ENCODE measurements around the gene SPAG16.

Gene SPAG16

GRCh38 chr2:214158851-214159250 is 874.6 kb downstream of the SPAG16 start:
- FAIRE-seq: no peak
- no peak for TF ChIP-seq POLR2A (IDR thresholded peaks at IDR 0.05; ENCODE audit: low read depth, low read length)
- DNase-seq (ENCODE audit: insufficient read length, low spot score): no peak

- no peak for TF ChIP-seq POLR2A (IDR thresholded peaks at IDR 0.05; ENCODE audit: low read depth, low read length)
- FAIRE-seq: no peak
Measured at GRCh38 chr2:214169281-214169680, 885.0 kb downstream of the SPAG16 start.

GRCh38 chr2:214169736-214170135 is 885.5 kb downstream of the SPAG16 start:
- DNase-seq (ENCODE audit: insufficient read length, low spot score) (no peak), FAIRE-seq (no peak)
- no peak for TF ChIP-seq POLR2A (IDR thresholded peaks at IDR 0.05; ENCODE audit: low read depth, low read length)

More at GRCh38 chr2:214169281-214169680, 885.0 kb downstream of the SPAG16 start:
- no peak for DNase-seq (ENCODE audit: insufficient read length, low spot score)

GRCh38 chr2:214174563-214174962 is 890.3 kb downstream of the SPAG16 start:
- TF ChIP-seq POLR2A (IDR thresholded peaks at IDR 0.05; ENCODE audit: low read depth, low read length): no peak
- no peak for DNase-seq (ENCODE audit: insufficient read length, low spot score)
- FAIRE-seq: no peak

GRCh38 chr2:214180071-214180470 is 895.8 kb downstream of the SPAG16 start:
- FAIRE-seq (no peak), DNase-seq (ENCODE audit: insufficient read length, low spot score) (no peak)
- no peak for TF ChIP-seq POLR2A (IDR thresholded peaks at IDR 0.05; ENCODE audit: low read depth, low read length)

GRCh38 chr2:214180686-214181085 is 896.4 kb downstream of the SPAG16 start:
- FAIRE-seq: no peak
- no peak for TF ChIP-seq POLR2A (IDR thresholded peaks at IDR 0.05; ENCODE audit: low read depth, low read length)
- no peak for DNase-seq (ENCODE audit: insufficient read length, low spot score)

GRCh38 chr2:214184461-214184860 is 900.2 kb downstream of the SPAG16 start:
- FAIRE-seq (no peak), DNase-seq (ENCODE audit: insufficient read length, low spot score) (no peak)
- TF ChIP-seq POLR2A (IDR thresholded peaks at IDR 0.05; ENCODE audit: low read depth, low read length): no peak

GRCh38 chr2:214185546-214185945 is 901.3 kb downstream of the SPAG16 start:
- no peak for FAIRE-seq

GRCh38 chr2:214192711-214193110 is 908.4 kb downstream of the SPAG16 start:
- no peak for DNase-seq (ENCODE audit: insufficient read length, low spot score)
- no peak for TF ChIP-seq POLR2A (IDR thresholded peaks at IDR 0.05; ENCODE audit: low read depth, low read length)
- no peak for FAIRE-seq

More at GRCh38 chr2:214185546-214185945, 901.3 kb downstream of the SPAG16 start:
- TF ChIP-seq POLR2A (IDR thresholded peaks at IDR 0.05; ENCODE audit: low read depth, low read length): no peak
- no peak for DNase-seq (ENCODE audit: insufficient read length, low spot score)

GRCh38 chr2:214193943-214194342 is 909.7 kb downstream of the SPAG16 start:
- FAIRE-seq (peak; percentile 89), DNase-seq (ENCODE audit: insufficient read length, low spot score) (no peak)

GRCh38 chr2:214196260-214196659 is 912.0 kb downstream of the SPAG16 start:
- TF ChIP-seq POLR2A (IDR thresholded peaks at IDR 0.05; ENCODE audit: low read depth, low read length): no peak
- no peak for DNase-seq (ENCODE audit: insufficient read length, low spot score)
- no peak for FAIRE-seq

More at GRCh38 chr2:214193943-214194342, 909.7 kb downstream of the SPAG16 start:
- no peak for TF ChIP-seq POLR2A (IDR thresholded peaks at IDR 0.05; ENCODE audit: low read depth, low read length)

GRCh38 chr2:214201892-214202291 is 917.6 kb downstream of the SPAG16 start:
- TF ChIP-seq POLR2A (IDR thresholded peaks at IDR 0.05; ENCODE audit: low read depth, low read length): no peak
- no peak for FAIRE-seq
- DNase-seq (ENCODE audit: insufficient read length, low spot score): no peak

- FAIRE-seq: no peak
- no peak for DNase-seq (ENCODE audit: insufficient read length, low spot score)
- no peak for TF ChIP-seq POLR2A (IDR thresholded peaks at IDR 0.05; ENCODE audit: low read depth, low read length)
Measured at GRCh38 chr2:214203214-214203613, 919.0 kb downstream of the SPAG16 start.

GRCh38 chr2:214203744-214204289 is 919.6 kb downstream of the SPAG16 start:
- FAIRE-seq (no peak), DNase-seq (ENCODE audit: insufficient read length, low spot score) (no peak)
- TF ChIP-seq POLR2A (IDR thresholded peaks at IDR 0.05; ENCODE audit: low read depth, low read length): no peak

GRCh38 chr2:214215107-214215506 is 930.8 kb downstream of the SPAG16 start:
- FAIRE-seq (no peak), DNase-seq (ENCODE audit: insufficient read length, low spot score) (no peak)
- TF ChIP-seq POLR2A (IDR thresholded peaks at IDR 0.05; ENCODE audit: low read depth, low read length): no peak

GRCh38 chr2:214217136-214217535 is 932.9 kb downstream of the SPAG16 start:
- TF ChIP-seq POLR2A (IDR thresholded peaks at IDR 0.05; ENCODE audit: low read depth, low read length): no peak
- DNase-seq (ENCODE audit: insufficient read length, low spot score): no peak

More at GRCh38 chr2:214217136-214217535, 932.9 kb downstream of the SPAG16 start:
- FAIRE-seq: no peak

Data from H54 (cell line).